ENCODE data around the gene INTS13. TPM values are rescaled to one million over a fixed set of nuclear protein-coding genes. Genes with fewer than 3 reads are reported as not detected.

The INTS13 gene
- total and polyA plus RNA-seq, 2 of the 4 experiments (the other 2 are of a cell fraction), result 9.9 to 31.9 TPM

DNA sequence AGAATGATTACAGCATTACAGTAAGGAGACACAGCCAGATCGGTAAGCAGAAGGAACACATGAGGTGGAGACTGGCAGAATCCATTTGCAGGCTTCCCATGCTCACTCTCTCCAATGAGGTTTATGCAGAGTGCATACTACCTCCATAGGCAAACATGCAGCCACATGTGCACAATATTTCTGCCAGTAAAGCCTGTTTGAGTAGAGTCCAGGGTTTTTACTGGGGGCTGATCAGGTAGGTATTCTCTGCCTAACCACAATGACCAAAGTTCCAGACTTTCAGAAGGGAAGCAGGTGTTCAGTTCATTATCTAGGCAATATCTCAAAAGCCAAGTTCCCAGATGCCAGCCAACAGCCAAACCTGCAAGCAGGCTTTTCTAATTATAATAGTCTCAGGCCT lies 31.1 kb downstream of the INTS13 start:
- Histone ChIP-seq H3K9me3 (ENCODE audit: control insufficient read depth, insufficient read depth, low read length) (no peaks in the 10 kb centered on the region), H4K8ac (ENCODE audit: low read depth in 2 of 2, low read length in 2 of 2) (no peak overlapping the region), H3K9ac (ENCODE audit: low read depth, low read length) (no peak overlapping the region), H2BK20ac (ENCODE audit: low read depth, low read length) (no peak overlapping the region), H2AK9ac (replicated peaks; ENCODE audit: low read depth, low read length, poor library complexity) (no peak overlapping the region), H3K4ac (ENCODE audit: low read depth, low read length) (no peak overlapping the region), H3K79me1 (ENCODE audit: low read depth in 1 of 2, low read length in 2 of 2) (peaks cover 0 to 4% of the 10 kb centered on the region in 2 experiments; a peak in 1 of 4 replicates), H2AK5ac (ENCODE audit: low read depth, low read length) (no peak overlapping the region), H3K4me3 (ENCODE audit: insufficient read depth, low read depth, low read length) (no peak overlapping the region), H2BK120ac (ENCODE audit: low read depth, low read length) (no peak overlapping the region), H3K14ac (replicated peaks; ENCODE audit: low read depth, low read length) (no peak overlapping the region), H2AFZ (replicated peaks; ENCODE audit: low read length, poor library complexity) (no peak overlapping the region), H3K9me1 (ENCODE audit: insufficient read depth, low read length) (no peaks in the 10 kb centered on the region; the same call in none of the 2 replicates), H3K18ac (ENCODE audit: low read depth, low read length) (no peak overlapping the region), H3K27ac (ENCODE audit: insufficient read depth, low read length) (no peak overlapping the region), H3K27me3 (ENCODE audit: control insufficient read depth, insufficient read depth, low read length) (no peaks in the 10 kb centered on the region), H3K4me2 (ENCODE audit: low read depth, low read length) (no peak overlapping the region), H3K36me3 (ENCODE audit: control insufficient read depth, insufficient read depth, low read length) (peaks cover 12% of the 10 kb centered on the region), H4K5ac (ENCODE audit: low read depth, low read length) (no peak overlapping the region), H3K56ac (ENCODE audit: extremely low read depth, insufficient read depth, low read length) (no peak overlapping the region), H3K23ac (ENCODE audit: low read depth, low read length) (no peak overlapping the region), H4K20me1 (ENCODE audit: insufficient read depth, low read length) (no peaks in the 10 kb centered on the region), H4K91ac (ENCODE audit: insufficient read depth, low read depth, low read length) (no peak overlapping the region), H2BK5ac (ENCODE audit: low read depth, low read length, poor library complexity, severe bottlenecking) (no peak overlapping the region), H3K4me1 (ENCODE audit: control insufficient read depth, insufficient read depth, low read length) (no peaks in the 10 kb centered on the region), H2BK15ac (ENCODE audit: low read depth, low read length) (no peak overlapping the region)
- dilution Hi-C loops (cut with HindIII; ENCODE audit: low sequenced_read_pairs, unreplicated experiment) (no loop called here), in situ Hi-C loops (cut with MboI; ENCODE audit: low sequenced_read_pairs) (no loop called here), intact Hi-C loops (cut with micrococcal nuclease) (no loop called here)
- no peak for DNase-seq
- TF ChIP-seq NFE2L2 (IDR thresholded peaks at IDR 0.05; ENCODE audit: low read depth, low read length) (no peak), RAD21 (IDR thresholded peaks at IDR 0.05; ENCODE audit: low read length) (no peak), CEBPB (IDR thresholded peaks at IDR 0.05; ENCODE audit: low read depth, low read length) (no peak)
- TF ChIP-seq, protein P1, sequence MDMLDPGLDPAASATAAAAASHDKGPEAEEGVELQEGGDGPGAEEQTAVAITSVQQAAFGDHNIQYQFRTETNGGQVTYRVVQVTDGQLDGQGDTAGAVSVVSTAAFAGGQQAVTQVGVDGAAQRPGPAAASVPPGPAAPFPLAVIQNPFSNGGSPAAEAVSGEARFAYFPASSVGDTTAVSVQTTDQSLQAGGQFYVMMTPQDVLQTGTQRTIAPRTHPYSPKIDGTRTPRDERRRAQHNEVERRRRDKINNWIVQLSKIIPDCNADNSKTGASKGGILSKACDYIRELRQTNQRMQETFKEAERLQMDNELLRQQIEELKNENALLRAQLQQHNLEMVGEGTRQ (IDR thresholded peaks at IDR 0.05; ENCODE audit: low read depth, low read length), result no peak
- no peak for ATAC-seq (ENCODE audit: low read depth)
- no CpG with 5 or more reads among the region's 1 CpG for WGBS, 2 experiments (ENCODE audit: extremely low coverage in 2 of 2, insufficient read length in 1 of 2)
- ChIA-PET CTCF (no interaction called here), POLR2A (ENCODE audit: unreplicated experiment) (no interaction called here)
- BruUV-seq (replicated peaks), result no TSS peak

Data from IMR-90 (cell line).